AG09319 (cell line): ENCODE results near the gene TMEM179.
"Not testable (repeated sequence)": the region's sequence is repeated elsewhere in the genome, so short reads cannot be mapped to it uniquely, and the experiment has no call there.

Source experiments
- DNase-seq: peaks from one replicate; pipeline ENCODE4 v3.0.0-alpha.2; 2010; ENCODE audit warnings: low read depth; ENCODE audit errors: extremely low read depth
- CTCF ChIP-seq: IDR thresholded peaks from 2 replicates; pipeline ENCODE4 v1.5.1; 2011; ENCODE audit warnings: low read depth, mild to moderate bottlenecking, inconsistent platforms, low read length, moderate library complexity

Gene TMEM179

DNA sequence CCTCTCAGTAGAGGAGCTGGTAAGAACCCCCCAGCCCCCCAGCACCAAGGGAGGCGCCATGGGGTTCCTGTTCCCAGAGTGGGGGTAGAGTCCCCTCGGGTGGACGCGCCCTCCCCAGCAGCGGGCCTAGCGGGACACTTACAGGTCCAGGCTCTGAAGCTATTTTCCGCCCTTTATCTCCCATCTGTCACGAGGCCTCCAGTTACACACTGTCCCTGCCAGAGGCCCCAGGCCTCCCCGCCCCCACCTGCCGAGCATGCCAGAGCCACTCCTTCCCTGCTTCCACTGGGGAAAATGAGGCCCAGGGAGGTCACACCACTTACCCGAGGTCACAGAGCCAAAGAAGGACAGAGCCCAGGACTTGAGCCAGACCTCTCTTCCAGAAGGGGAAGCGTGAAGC lies 21.9 kb downstream of the TMEM179 start:
- no peak for TF ChIP-seq CTCF
- DNase-seq, result no peak

- DNase-seq, result no peak
- TF ChIP-seq CTCF, result no peak
Measured at GRCh38 chr14:104582005-104582404, 22.6 kb downstream of the TMEM179 start.

- TF ChIP-seq CTCF, result no peak
- DNase-seq, result no peak
Measured at GRCh38 chr14:104581521-104581920, 23.1 kb downstream of the TMEM179 start.

DNA sequence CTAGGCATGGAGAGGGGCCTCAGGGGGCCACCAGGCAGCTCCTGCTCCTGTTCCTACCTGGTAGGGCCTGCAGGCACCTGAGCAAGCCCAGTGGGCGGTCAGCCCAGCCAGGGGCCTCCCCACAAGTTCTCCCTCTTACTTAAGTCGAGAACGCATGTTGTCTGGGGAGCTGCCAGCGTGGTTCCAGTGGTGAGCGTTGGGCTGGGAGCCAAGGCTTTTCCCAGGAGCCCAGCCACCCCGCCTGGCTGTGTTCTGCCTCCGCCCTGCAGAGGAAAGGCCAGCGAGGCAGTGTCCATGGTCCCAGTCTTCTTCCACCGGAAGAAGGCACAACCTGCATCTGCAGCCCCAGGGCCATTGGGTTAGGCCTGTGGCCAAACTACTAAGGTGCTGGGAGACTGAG lies 23.6 kb downstream of the TMEM179 start:
- no peak for TF ChIP-seq CTCF
- DNase-seq, result no peak

DNA sequence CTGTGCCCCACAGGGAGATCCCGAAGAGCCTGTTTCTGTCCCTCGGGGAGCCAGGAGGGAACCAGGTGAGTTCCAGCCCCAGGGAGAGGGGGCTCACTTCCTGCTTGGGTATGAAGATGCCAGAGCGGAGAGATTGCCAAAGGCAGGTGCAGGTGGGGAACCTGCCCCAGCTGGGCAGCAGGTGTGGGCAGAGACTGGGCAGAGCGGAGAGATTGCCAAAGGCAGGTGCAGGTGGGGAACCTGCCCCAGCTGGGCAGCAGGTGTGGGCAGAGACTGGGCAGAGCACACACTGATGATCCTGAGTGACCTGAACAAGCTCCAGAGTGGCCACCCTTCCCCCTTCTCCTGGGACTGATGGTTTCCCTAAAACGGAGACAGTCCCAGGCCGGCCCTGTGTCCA lies 24.6 kb downstream of the TMEM179 start:
- DNase-seq, result not testable (repeated sequence)

DNA sequence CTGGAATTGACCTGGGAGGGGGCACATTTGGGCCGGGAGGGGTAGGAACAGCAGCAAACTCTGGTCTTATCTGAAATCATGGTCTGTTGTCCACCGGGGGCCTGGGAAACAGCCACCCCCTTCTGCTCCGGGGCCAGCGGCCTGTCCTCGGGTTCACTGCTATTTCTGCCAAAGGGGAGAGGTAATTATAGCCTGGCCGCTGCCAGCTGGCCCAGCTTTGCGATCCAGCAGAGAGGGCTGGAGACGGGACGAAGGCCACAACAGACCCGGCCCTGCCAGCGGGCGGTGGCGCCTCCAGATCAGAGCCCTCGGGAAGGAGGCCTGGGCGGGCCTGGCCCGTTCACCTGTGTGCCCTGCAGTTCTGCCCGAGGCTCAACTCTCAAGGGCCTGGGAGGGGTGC lies 25.1 kb downstream of the TMEM179 start, which contains the start of gene C14orf180:
Gene C14orf180, plus strand, starts transcription at position 258 of the 400 bp plus-strand sequence. CDS start 6,667 bp downstream, outside the sequence.
- DNase-seq, result no peak
- no peak for TF ChIP-seq CTCF

- no peak for DNase-seq
- TF ChIP-seq CTCF, result no peak
Measured at GRCh38 chr14:104578321-104578720, 26.3 kb downstream of the TMEM179 start.

GRCh38 chr14:104577847-104578301 lies 26.7 kb downstream of the TMEM179 start:
- TF ChIP-seq CTCF, result no peak
- no peak for DNase-seq
